GM18861 (cell line): ENCODE results near the gene IL6R.
"Not testable (repeated sequence)": the region's sequence is repeated elsewhere in the genome, so short reads cannot be mapped to it uniquely, and the experiment has no call there.

Experiments used
- ATAC-seq: cut with Tn5 transposase; IDR thresholded peaks from one replicate; pipeline ENCODE4 v1.9.1; 2021; ENCODE audit not compliant: unreplicated experiment

Gene IL6R

GRCh38 chr1:154404984-154405746 is at the start of gene IL6R:
Gene IL6R (plus strand): TSS chr1:154405343. CDS start chr1:154405630, 287 bp downstream.
- peak; percentile 31 for ATAC-seq

GRCh38 chr1:154358519-154358918 is 46.6 kb upstream of the IL6R start:
- no peak for ATAC-seq

GRCh38 chr1:154360288-154360687 is 44.9 kb upstream of the IL6R start:
- ATAC-seq: no peak

- ATAC-seq: not testable (repeated sequence)
These were observed 44.3 kb upstream of the IL6R start for GRCh38 chr1:154360881-154361280.

- ATAC-seq: no peak
These were observed 43.8 kb upstream of the IL6R start for GRCh38 chr1:154361357-154361756.

- no peak for ATAC-seq
These were observed 33.7 kb upstream of the IL6R start for GRCh38 chr1:154371436-154371835.

GRCh38 chr1:154373777-154374357 is 31.3 kb upstream of the IL6R start:
- not testable (repeated sequence) for ATAC-seq

- ATAC-seq: no peak
These were observed 25.8 kb upstream of the IL6R start for GRCh38 chr1:154379301-154379700.

GRCh38 chr1:154384650-154385489 is 20.3 kb upstream of the IL6R start:
- no peak for ATAC-seq

- no peak for ATAC-seq
These were observed 18.3 kb upstream of the IL6R start for GRCh38 chr1:154386643-154387352.

- ATAC-seq: no peak
These were observed 13.9 kb upstream of the IL6R start for GRCh38 chr1:154391086-154391770.

GRCh38 chr1:154398141-154398540 is 7.0 kb upstream of the IL6R start:
- no peak for ATAC-seq

GRCh38 chr1:154398678-154399077 is 6.5 kb upstream of the IL6R start:
- ATAC-seq: no peak

- ATAC-seq: no peak
These were observed 4.8 kb upstream of the IL6R start for GRCh38 chr1:154400381-154400801.

GRCh38 chr1:154402409-154402921 is 2.7 kb upstream of the IL6R start:
- ATAC-seq: no peak

GRCh38 chr1:154403261-154403943 is 1.7 kb upstream of the IL6R start:
- no peak for ATAC-seq

GRCh38 chr1:154403983-154404382 is 1.2 kb upstream of the IL6R start:
- no peak for ATAC-seq

- no peak for ATAC-seq
These were observed 622 bp upstream of the IL6R start for GRCh38 chr1:154404511-154404931.

- peak; percentile 2 for ATAC-seq
These were observed 816 bp downstream of the IL6R start for GRCh38 chr1:154405747-154406571.
